ENCODE data around the gene FMR1NB. TPM values are rescaled to one million over a fixed set of nuclear protein-coding genes. Genes with fewer than 3 reads are reported as not detected.

Gene FMR1NB
- total and polyA plus RNA-seq, 2 of the 13 experiments (the other 11 are each of a cell fraction or from before 2014, with no cell fraction given) = not detected

DNA sequence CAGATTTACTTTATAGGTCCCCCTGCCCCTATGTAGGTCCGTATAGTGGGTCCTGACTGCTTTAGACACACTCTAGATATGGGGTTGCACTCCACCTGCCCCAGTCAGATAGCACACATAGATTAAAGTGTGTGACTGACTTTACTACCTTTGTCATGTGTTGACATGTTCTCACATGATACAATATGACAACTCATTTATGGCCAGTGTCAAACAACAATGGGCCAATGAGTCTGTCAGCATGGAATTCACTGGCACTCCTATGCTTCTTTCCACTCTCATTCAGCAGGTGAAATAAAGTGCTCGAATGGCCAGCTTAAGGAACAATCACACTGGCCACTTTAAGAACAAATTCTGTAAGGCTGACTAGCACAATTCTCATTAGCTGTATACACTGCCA lies 23.8 kb upstream of the FMR1NB start (continued):
- TF ChIP-seq ZNF274 (CRISPR knock-in tag; IDR thresholded peaks at IDR 0.05) = no peak
- no peak for TF ChIP-seq RXRA (CRISPR knock-in tag; IDR thresholded peaks at IDR 0.05)
- TF ChIP-seq, protein P1, sequence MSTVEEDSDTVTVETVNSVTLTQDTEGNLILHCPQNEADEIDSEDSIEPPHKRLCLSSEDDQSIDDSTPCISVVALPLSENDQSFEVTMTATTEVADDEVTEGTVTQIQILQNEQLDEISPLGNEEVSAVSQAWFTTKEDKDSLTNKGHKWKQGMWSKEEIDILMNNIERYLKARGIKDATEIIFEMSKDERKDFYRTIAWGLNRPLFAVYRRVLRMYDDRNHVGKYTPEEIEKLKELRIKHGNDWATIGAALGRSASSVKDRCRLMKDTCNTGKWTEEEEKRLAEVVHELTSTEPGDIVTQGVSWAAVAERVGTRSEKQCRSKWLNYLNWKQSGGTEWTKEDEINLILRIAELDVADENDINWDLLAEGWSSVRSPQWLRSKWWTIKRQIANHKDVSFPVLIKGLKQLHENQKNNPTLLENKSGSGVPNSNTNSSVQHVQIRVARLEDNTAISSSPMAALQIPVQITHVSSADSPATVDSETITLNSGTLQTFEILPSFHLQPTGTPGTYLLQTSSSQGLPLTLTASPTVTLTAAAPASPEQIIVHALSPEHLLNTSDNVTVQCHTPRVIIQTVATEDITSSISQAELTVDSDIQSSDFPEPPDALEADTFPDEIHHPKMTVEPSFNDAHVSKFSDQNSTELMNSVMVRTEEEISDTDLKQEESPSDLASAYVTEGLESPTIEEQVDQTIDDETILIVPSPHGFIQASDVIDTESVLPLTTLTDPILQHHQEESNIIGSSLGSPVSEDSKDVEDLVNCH (CRISPR knock-in tag; IDR thresholded peaks at IDR 0.05) = no peak
- no peak for TF ChIP-seq TOE1 (CRISPR knock-in tag; IDR thresholded peaks at IDR 0.05)

DNA sequence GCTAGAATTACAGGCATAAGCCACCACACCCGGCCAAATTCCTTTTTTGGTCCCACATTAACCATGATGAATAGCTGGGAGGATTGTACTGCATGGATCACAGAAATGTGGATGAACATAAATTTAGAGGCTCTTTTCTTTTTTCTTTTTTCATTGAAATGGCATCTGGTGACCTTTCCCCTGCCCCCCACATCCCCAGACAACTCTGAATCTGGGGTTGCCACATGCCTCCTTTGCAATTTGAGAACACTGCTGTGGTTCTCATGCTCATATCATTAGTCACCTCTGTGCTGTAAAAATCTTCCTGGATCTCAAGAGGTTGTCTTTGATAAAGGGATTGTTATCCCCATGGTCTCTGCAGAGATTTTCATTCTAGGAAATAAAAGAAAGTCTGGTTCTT lies 22.8 kb upstream of the FMR1NB start:
- Histone ChIP-seq H2AFZ (ENCODE audit: low read length) (no peak overlapping the region), H3K4me3 (replicated peaks in 1 of 3; ENCODE audit: insufficient read depth in 1 of 3, low read depth in 2 of 3, low read length in 3 of 3) (no peak overlapping the region), H3K27ac (ENCODE audit: extremely low read length, insufficient read depth, low read length) (no peak overlapping the region), H3K4me1 (ENCODE audit: insufficient read depth, low read length) (no peaks in the 10 kb centered on the region), H4K20me1 (ENCODE audit: insufficient read depth, low read length) (no peaks in the 10 kb centered on the region), H3K27me3 (ENCODE audit: control insufficient read depth in 1 of 2, insufficient read depth in 2 of 2, low read length in 2 of 2) (no peaks in the 10 kb centered on the region), H3K4me2 (ENCODE audit: low read depth, low read length) (no peak overlapping the region), H3K9ac (ENCODE audit: insufficient read depth, low read depth, low read length) (no peak overlapping the region), H3K36me3 (replicated peaks in 1 of 2; ENCODE audit: control insufficient read depth in 1 of 2, insufficient read depth in 2 of 2, low read length in 2 of 2) (no peaks in the 10 kb centered on the region), H3K9me3 (ENCODE audit: low read length) (no peaks in the 10 kb centered on the region), H3K79me2 (ENCODE audit: insufficient read depth, low read length) (no peaks in the 10 kb centered on the region)
- BruUV-seq (replicated peaks) = no TSS peak
- in situ Hi-C loops (cut with HindIII; ENCODE audit: extremely low pct_ligation_motif_present, low pct_unique_long_range_greater_than_20kb) (no loop called here), intact Hi-C loops (cut with micrococcal nuclease; ENCODE audit: unreplicated experiment) (no loop called here)
- TF ChIP-seq, protein P2, sequence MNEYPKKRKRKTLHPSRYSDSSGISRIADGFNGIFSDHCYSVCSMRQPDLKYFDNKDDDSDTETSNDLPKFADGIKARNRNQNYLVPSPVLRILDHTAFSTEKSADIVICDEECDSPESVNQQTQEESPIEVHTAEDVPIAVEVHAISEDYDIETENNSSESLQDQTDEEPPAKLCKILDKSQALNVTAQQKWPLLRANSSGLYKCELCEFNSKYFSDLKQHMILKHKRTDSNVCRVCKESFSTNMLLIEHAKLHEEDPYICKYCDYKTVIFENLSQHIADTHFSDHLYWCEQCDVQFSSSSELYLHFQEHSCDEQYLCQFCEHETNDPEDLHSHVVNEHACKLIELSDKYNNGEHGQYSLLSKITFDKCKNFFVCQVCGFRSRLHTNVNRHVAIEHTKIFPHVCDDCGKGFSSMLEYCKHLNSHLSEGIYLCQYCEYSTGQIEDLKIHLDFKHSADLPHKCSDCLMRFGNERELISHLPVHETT (CRISPR knock-in tag; conservative IDR thresholded peaks at IDR 0.05) = no peak
- TF ChIP-seq KLF13 (CRISPR knock-in tag; IDR thresholded peaks at IDR 0.05) (no peak), ZNF337 (CRISPR knock-in tag; IDR thresholded peaks at IDR 0.05; ENCODE audit: borderline replicate concordance, low read depth) (no peak), SMARCE1 (IDR thresholded peaks at IDR 0.05; ENCODE audit: borderline replicate concordance) (no peak), ZBTB8A (CRISPR knock-in tag; IDR thresholded peaks at IDR 0.05; ENCODE audit: borderline replicate concordance, low read depth) (no peak), ERF (CRISPR knock-in tag; IDR thresholded peaks at IDR 0.05) (no peak)
- TF ChIP-seq, protein P3, sequence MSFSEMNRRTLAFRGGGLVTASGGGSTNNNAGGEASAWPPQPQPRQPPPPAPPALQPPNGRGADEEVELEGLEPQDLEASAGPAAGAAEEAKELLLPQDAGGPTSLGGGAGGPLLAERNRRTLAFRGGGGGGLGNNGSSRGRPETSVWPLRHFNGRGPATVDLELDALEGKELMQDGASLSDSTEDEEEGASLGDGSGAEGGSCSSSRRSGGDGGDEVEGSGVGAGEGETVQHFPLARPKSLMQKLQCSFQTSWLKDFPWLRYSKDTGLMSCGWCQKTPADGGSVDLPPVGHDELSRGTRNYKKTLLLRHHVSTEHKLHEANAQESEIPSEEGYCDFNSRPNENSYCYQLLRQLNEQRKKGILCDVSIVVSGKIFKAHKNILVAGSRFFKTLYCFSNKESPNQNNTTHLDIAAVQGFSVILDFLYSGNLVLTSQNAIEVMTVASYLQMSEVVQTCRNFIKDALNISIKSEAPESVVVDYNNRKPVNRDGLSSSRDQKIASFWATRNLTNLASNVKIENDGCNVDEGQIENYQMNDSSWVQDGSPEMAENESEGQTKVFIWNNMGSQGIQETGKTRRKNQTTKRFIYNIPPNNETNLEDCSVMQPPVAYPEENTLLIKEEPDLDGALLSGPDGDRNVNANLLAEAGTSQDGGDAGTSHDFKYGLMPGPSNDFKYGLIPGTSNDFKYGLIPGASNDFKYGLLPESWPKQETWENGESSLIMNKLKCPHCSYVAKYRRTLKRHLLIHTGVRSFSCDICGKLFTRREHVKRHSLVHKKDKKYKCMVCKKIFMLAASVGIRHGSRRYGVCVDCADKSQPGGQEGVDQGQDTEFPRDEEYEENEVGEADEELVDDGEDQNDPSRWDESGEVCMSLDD (CRISPR knock-in tag; IDR thresholded peaks at IDR 0.05; ENCODE audit: borderline replicate concordance) = no peak
- POLR2A ChIA-PET = no interaction called here
- WGBS (ENCODE audit: low lambda C conversion rate) = 20% methylated on average over 1 of the region's 1 CpG
- FAIRE-seq (no peak), ATAC-seq (no peak), DNase-seq (ENCODE audit: low spot score) (no peak)
- CTCF ChIA-PET (ENCODE audit: low intra/inter-chr PET ratio, low total read pairs) = no interaction called here
